Liver (tissue), 9 donors: Measurements from ENCODE around the gene ENHO. TPM values are rescaled to one million over a fixed set of nuclear protein-coding genes. Genes with fewer than 3 reads are reported as not detected.

Source experiments
- DNase-seq: peaks from one replicate; pipeline ENCODE4 v3.0.0-alpha.2; 2017; ENCODE audit warnings: low spot score
- H3K27ac ChIP-seq, 2 donors: one replicate each; pipeline ENCODE4 v1.7.0; 2013; ENCODE audit warnings: inconsistent platforms in 2 of 2, low read length in 2 of 2, control low read depth in 1 of 2, low read depth in 1 of 2, mild to moderate bottlenecking in 1 of 2
- H3K27me3 ChIP-seq, 4 donors: one replicate each; pipeline versions ENCODE4 v1.6.1 to v1.7.0; 2013; ENCODE audit warnings: low read length in 3 of 4, inconsistent platforms in 1 of 4, mild to moderate bottlenecking in 1 of 4, moderate library complexity in 1 of 4; ENCODE audit not compliant: control insufficient read depth in 4 of 4, insufficient read depth in 4 of 4
- H3K36me3 ChIP-seq, 4 donors: one replicate each; pipeline versions ENCODE4 v1.6.1 to v1.7.0; 2013; ENCODE audit warnings: low read length in 3 of 4, mild to moderate bottlenecking in 3 of 4, low read depth in 1 of 4, moderate library complexity in 1 of 4; ENCODE audit not compliant: control insufficient read depth in 4 of 4, insufficient read depth in 3 of 4
- H3K4me1 ChIP-seq, 4 donors: one replicate each; pipeline versions ENCODE4 v1.6.1 to v1.7.0; 2013; ENCODE audit warnings: low read length in 3 of 4, mild to moderate bottlenecking in 3 of 4, moderate library complexity in 1 of 4; ENCODE audit not compliant: control insufficient read depth in 4 of 4, insufficient read depth in 4 of 4
- H3K4me3 ChIP-seq, 3 donors: one replicate each; pipeline versions ENCODE4 v1.6.1 to v1.7.0; 2013; ENCODE audit warnings: low read length in 3 of 3, control low read depth in 1 of 3, low read depth in 1 of 3, mild to moderate bottlenecking in 1 of 3
- H3K9ac ChIP-seq, 2 donors: one replicate each; pipeline ENCODE4 v1.7.0; 2013; ENCODE audit warnings: low read length in 2 of 2, mild to moderate bottlenecking in 2 of 2, moderate library complexity in 2 of 2, control low read depth in 1 of 2, low read depth in 1 of 2
- H3K9me3 ChIP-seq, 4 donors: one replicate each; pipeline versions ENCODE4 v1.6.1 to v1.7.0; 2013; ENCODE audit warnings: low read length in 3 of 4; ENCODE audit not compliant: control insufficient read depth in 4 of 4
- ATF3 ChIP-seq: IDR thresholded peaks from 2 replicates; pipeline ENCODE4 v1.6.1; 2016; ENCODE audit warnings: antibody characterized with exemption
- EGR1 ChIP-seq, 2 donors: IDR thresholded peaks; 2 replicates each; pipeline ENCODE4 v1.6.1; 2016 to 2018; ENCODE audit warnings: antibody characterized with exemption in 2 of 2, low read depth in 2 of 2
- FOXA1 ChIP-seq: IDR thresholded peaks from 2 replicates; pipeline ENCODE4 v1.6.1; 2016; ENCODE audit warnings: antibody characterized with exemption
- FOXA2 ChIP-seq: IDR thresholded peaks from 2 replicates; pipeline ENCODE4 v1.6.1; 2016; ENCODE audit warnings: antibody characterized with exemption
- GABPA ChIP-seq, 2 donors: IDR thresholded peaks in 1 of 2; conservative IDR thresholded peaks in 1 of 2; 2 replicates each; pipeline ENCODE4 v1.6.1; 2016; ENCODE audit warnings: antibody characterized with exemption in 2 of 2, mild to moderate bottlenecking in 1 of 2, moderate library complexity in 1 of 2
- JUND ChIP-seq, 2 donors: IDR thresholded peaks; 2 replicates each; pipeline ENCODE4 v1.6.1; 2016; ENCODE audit warnings: antibody characterized with exemption in 2 of 2
- NR2F2 ChIP-seq: IDR thresholded peaks from 2 replicates; pipeline ENCODE4 v1.6.1; 2016; ENCODE audit warnings: antibody characterized with exemption
- RAD21 ChIP-seq, 2 donors: IDR thresholded peaks; 2 replicates each; pipeline ENCODE4 v1.6.1; 2016; ENCODE audit warnings: antibody characterized with exemption in 2 of 2, mild to moderate bottlenecking in 2 of 2
- REST ChIP-seq: IDR thresholded peaks from 2 replicates; pipeline ENCODE4 v1.6.1; 2016; ENCODE audit warnings: antibody characterized with exemption, mild to moderate bottlenecking
- RXRA ChIP-seq, 2 donors: IDR thresholded peaks; 2 replicates each; pipeline ENCODE4 v1.6.1; 2017 to 2018; ENCODE audit warnings: antibody characterized with exemption in 2 of 2, mild to moderate bottlenecking in 1 of 2
- SP1 ChIP-seq: IDR thresholded peaks from 2 replicates; pipeline ENCODE4 v1.6.1; 2018; ENCODE audit warnings: antibody characterized with exemption, mild to moderate bottlenecking
- TAF1 ChIP-seq: conservative IDR thresholded peaks from 2 replicates; pipeline ENCODE4 v1.6.1; 2016; ENCODE audit warnings: antibody characterized with exemption, mild to moderate bottlenecking
- YY1 ChIP-seq: IDR thresholded peaks from 2 replicates; pipeline ENCODE4 v1.6.1; 2016; ENCODE audit warnings: antibody characterized with exemption, mild to moderate bottlenecking
- WGBS: extraction: QIAGEN DNeasy Blood & Tissue Kit; methylation state at CpG from one replicate; pipeline ENCODE4 v1.1.7; 2013; 5-methylcytosine and 5-hydroxymethylcytosine counted together
- polyA plus RNA-seq, 2 donors: library from polyadenylated mRNA; stranded (reverse) in 1 of 2; unstranded in 1 of 2; fragments of 200-250 nt in 1 of 2; fragments of >200 nt in 1 of 2; fragmentation: Nextera tagmentation in 1 of 2; extraction: Ambion mirVana in 1 of 2; gene quantifications; one replicate each; pipeline versions ENCODE4 v1.2.1 to v1.2.3, GENCODE V29; 2013 to 2015
- total RNA-seq, 2 donors: library from RNA; depleted of rRNA; stranded (reverse); fragments of >200 nt; gene quantifications; one replicate each; pipeline ENCODE4 v1.2.3, GENCODE V29; 2014
- TF ChIP-seq, protein P1 (sequence below): fragments of 150-350 bp; IDR thresholded peaks from 2 replicates; pipeline ENCODE4 v1.5.1; 2017; ENCODE audit warnings: improper control_type of control experiment, low read depth, low read length; ENCODE audit not compliant: missing input control
- donor health status: healthy.
- donor health status: healthy.
- donor health status: healthy.
- donor health status: healthy.
- donor health status: healthy.

The ENHO gene
- total and polyA plus RNA-seq, 4 donors: 0.67 to 9.6 (median 1.9) TPM

DNA sequence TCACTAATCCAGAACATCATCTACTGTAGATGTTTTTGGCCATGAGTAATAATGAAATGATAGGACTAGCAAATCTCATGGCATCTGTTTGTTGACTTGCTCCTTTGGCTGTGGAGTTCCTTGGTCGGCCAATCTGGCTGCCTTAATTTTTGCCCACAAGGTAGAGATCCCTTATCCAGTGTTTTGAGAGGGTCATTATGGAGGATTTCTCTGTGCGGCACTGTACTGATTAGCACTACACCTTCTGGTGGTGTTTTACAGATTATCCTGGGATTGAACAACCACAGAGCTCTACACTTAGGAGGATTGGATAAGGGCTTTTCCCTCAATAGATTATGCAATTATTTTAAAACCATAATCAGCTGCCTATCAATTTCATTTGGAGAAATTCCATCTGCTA, 3.2 kb upstream of the ENHO start:
- no peaks in the 10 kb centered on the region for H3K9me3 ChIP-seq
- no peak for DNase-seq
- no peaks in the 10 kb centered on the region for H3K27me3 ChIP-seq
- peaks cover 8 to 22% (median 13%) of the 10 kb centered on the region in 4 donors for H3K4me1 ChIP-seq
- TF ChIP-seq YY1 (no peak), TAF1 (no peak), FOXA1 (no peak), FOXA2 (no peak), RAD21 (IDR thresholded peaks at IDR 0.05) (no peak), SP1 (no peak), REST (no peak)
- TF ChIP-seq, protein P1, sequence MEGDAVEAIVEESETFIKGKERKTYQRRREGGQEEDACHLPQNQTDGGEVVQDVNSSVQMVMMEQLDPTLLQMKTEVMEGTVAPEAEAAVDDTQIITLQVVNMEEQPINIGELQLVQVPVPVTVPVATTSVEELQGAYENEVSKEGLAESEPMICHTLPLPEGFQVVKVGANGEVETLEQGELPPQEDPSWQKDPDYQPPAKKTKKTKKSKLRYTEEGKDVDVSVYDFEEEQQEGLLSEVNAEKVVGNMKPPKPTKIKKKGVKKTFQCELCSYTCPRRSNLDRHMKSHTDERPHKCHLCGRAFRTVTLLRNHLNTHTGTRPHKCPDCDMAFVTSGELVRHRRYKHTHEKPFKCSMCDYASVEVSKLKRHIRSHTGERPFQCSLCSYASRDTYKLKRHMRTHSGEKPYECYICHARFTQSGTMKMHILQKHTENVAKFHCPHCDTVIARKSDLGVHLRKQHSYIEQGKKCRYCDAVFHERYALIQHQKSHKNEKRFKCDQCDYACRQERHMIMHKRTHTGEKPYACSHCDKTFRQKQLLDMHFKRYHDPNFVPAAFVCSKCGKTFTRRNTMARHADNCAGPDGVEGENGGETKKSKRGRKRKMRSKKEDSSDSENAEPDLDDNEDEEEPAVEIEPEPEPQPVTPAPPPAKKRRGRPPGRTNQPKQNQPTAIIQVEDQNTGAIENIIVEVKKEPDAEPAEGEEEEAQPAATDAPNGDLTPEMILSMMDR: no peak
- 84% methylated on average over 2 of the region's 2 CpGs for WGBS
- H3K9ac ChIP-seq: no peak overlapping the region
- no peak overlapping the region for H3K27ac ChIP-seq
- no peak overlapping the region for H3K4me3 ChIP-seq
- no peaks in the 10 kb centered on the region for H3K36me3 ChIP-seq

GRCh38 chr9:34524349-34524748, 1.6 kb upstream of the ENHO start:
- TF ChIP-seq FOXA1 (no peak), NR2F2 (no peak), TAF1 (no peak), GABPA (IDR thresholded peaks at IDR 0.05 in 1 of 2, conservative IDR thresholded peaks at IDR 0.05 in 1 of 2) (no peak), EGR1 (IDR thresholded peaks at IDR 0.05; ENCODE audit: low read depth in 2 of 2) (no peak), JUND (IDR thresholded peaks at IDR 0.05) (no peak), RXRA (IDR thresholded peaks at IDR 0.05) (no peak), ATF3 (no peak), REST (no peak)
- TF ChIP-seq, protein P1: no peak
- 94% methylated on average over 3 of the region's 3 CpGs for WGBS
- no peak overlapping the region for H3K4me3 ChIP-seq
- H3K9me3 ChIP-seq: no peaks in the 10 kb centered on the region
- H3K27me3 ChIP-seq: no peaks in the 10 kb centered on the region
- no peak for DNase-seq
- H3K9ac ChIP-seq: no peak overlapping the region
- peaks cover 8 to 34% (median 23%) of the 10 kb centered on the region in 4 donors for H3K4me1 ChIP-seq
- no peak overlapping the region for H3K27ac ChIP-seq
- no peaks in the 10 kb centered on the region for H3K36me3 ChIP-seq
